MCF 10A (cell line): ENCODE results near the gene PEX14. TPM values are rescaled to one million over a fixed set of nuclear protein-coding genes. Genes with fewer than 3 reads are reported as not detected.

Experiments
- BruUV-seq: library from RNA; stranded (reverse); fragments of 400-500 nt; replicated peaks from 2 replicates; lab custom pipeline; 2021; lab: Mats Ljungman, UMichigan
- CTCF ChIA-PET: fragments of 300-600 bp; sonication (Branson Sonifier 250); formaldehyde crosslinking; extraction: SDS; loops from one replicate; lab custom pipeline; 2021; ENCODE audit warnings: antibody characterized with exemption, inconsistent platforms; lab: Yijun Ruan, JAX
- POLR2A ChIA-PET: fragments of 300-600, 350-650 bp; sonication (Branson Sonifier 250); formaldehyde crosslinking; extraction: SDS; loops from one replicate; lab custom pipeline; 2020; ENCODE audit warnings: antibody characterized with exemption, inconsistent platforms; lab: Yijun Ruan, JAX
- DNase-seq: peaks from one replicate; pipeline ENCODE4 v3.0.0-alpha.2; 2018; ENCODE audit not compliant: unreplicated experiment
- H3K27ac Mint-ChIP-seq: one replicate; pipeline ENCODE4 v1.8.0; 2022; ENCODE audit warnings: mild to moderate bottlenecking, low read depth, mixed read lengths; ENCODE audit not compliant: unreplicated experiment
- H3K27me3 Mint-ChIP-seq: one replicate; pipeline ENCODE4 v1.8.0; 2022; ENCODE audit warnings: mixed read lengths; ENCODE audit not compliant: insufficient read depth, unreplicated experiment
- H3K36me3 Mint-ChIP-seq: one replicate; pipeline ENCODE4 v1.8.0; 2022; ENCODE audit warnings: mild to moderate bottlenecking, moderate library complexity, mixed read lengths; ENCODE audit not compliant: insufficient read depth, unreplicated experiment
- H3K4me1 Mint-ChIP-seq: one replicate; pipeline ENCODE4 v1.8.0; 2022; ENCODE audit warnings: mixed read lengths; ENCODE audit not compliant: insufficient read depth, unreplicated experiment
- H3K4me3 Mint-ChIP-seq: one replicate; pipeline ENCODE4 v1.8.0; 2022; ENCODE audit warnings: mild to moderate bottlenecking, moderate library complexity, mixed read lengths; ENCODE audit not compliant: unreplicated experiment
- H3K9me3 Mint-ChIP-seq: one replicate; pipeline ENCODE4 v1.8.0; 2022; ENCODE audit warnings: mixed read lengths; ENCODE audit not compliant: unreplicated experiment
- CTCF ChIP-seq: fragments of 200-600 bp; IDR thresholded peaks from one replicate; pipeline ENCODE4 v1.8.0; 2022; ENCODE audit warnings: antibody characterized with exemption, mild to moderate bottlenecking; ENCODE audit not compliant: unreplicated experiment
- intact Hi-C: fragments of 100-400 bp; cut with micrococcal nuclease; formaldehyde crosslinking; loops from 2 replicates; pipeline ENCODE4 v1.14.1; 2022
- total RNA-seq: library from RNA; stranded (reverse); gene quantifications from 2 replicates; pipeline ENCODE4 v1.2.3, GENCODE V29; 2022

The PEX14 gene
- total RNA-seq, 1 experiment from 2014 or later = 22.2 TPM

GRCh38 chr1:10509809-10510509 is 35.2 kb downstream of the PEX14 start:
- H3K27ac Mint-ChIP-seq = peak overlapping the region; percentile 89
- DNase-seq = no peak
- intact Hi-C loops = loop anchor here (1.0 to 5.0 kb wide), 3 partner anchors 18 to 182 kb away; no protein-coding TSS in a partner anchor
- no TSS peak for BruUV-seq
- peak overlapping the region; percentile 61 for H3K4me3 Mint-ChIP-seq
- no peaks in the 10 kb centered on the region for H3K9me3 Mint-ChIP-seq
- H3K4me1 Mint-ChIP-seq = peaks cover 24% of the 10 kb centered on the region
- H3K36me3 Mint-ChIP-seq = no peaks in the 10 kb centered on the region
- ChIA-PET POLR2A (interaction anchor here (0.6 to 4.0 kb wide), 12 partner anchors 13 to 503 kb away, joined by 3 to 34 read pairs (median 6); partner anchors contain the start of gene TARDBP), CTCF (interaction anchor here (0.7 to 6.0 kb wide), 6 partner anchors 15 to 400 kb away, joined by 3 to 63 read pairs (median 5); no protein-coding TSS in a partner anchor)
- TF ChIP-seq CTCF = no peak
- H3K27me3 Mint-ChIP-seq = no peaks in the 10 kb centered on the region

- peaks cover 29% of the 10 kb centered on the region for H3K4me1 Mint-ChIP-seq
- H3K4me3 Mint-ChIP-seq = peak overlapping the region; percentile 61
- intact Hi-C loops = loop anchor here (1.0 to 5.0 kb wide), 3 partner anchors 17 to 181 kb away; no protein-coding TSS in a partner anchor
- no peaks in the 10 kb centered on the region for H3K9me3 Mint-ChIP-seq
- ChIA-PET CTCF (interaction anchor here (0.6 to 6.0 kb wide), 3 partner anchors 16 to 525 kb away, joined by 3 to 63 read pairs (median 3); no protein-coding TSS in a partner anchor), POLR2A (interaction anchor here (0.5 to 4.0 kb wide), 17 partner anchors 13 to 502 kb away, joined by 3 to 34 read pairs (median 4); partner anchors contain the start of gene TARDBP)
- TF ChIP-seq CTCF = no peak
- peak overlapping the region; percentile 89 for H3K27ac Mint-ChIP-seq
- no peaks in the 10 kb centered on the region for H3K36me3 Mint-ChIP-seq
- DNase-seq = peak; percentile 89
- H3K27me3 Mint-ChIP-seq = no peaks in the 10 kb centered on the region
- TSS peak; percentile 21 for BruUV-seq
Measured at GRCh38 chr1:10510520-10511493, 36.1 kb downstream of the PEX14 start.

- DNase-seq = no peak
- no TSS peak for BruUV-seq
- POLR2A ChIA-PET = interaction anchor here (0.5 to 4.0 kb wide), 12 partner anchors 13 to 501 kb away, joined by 3 to 34 read pairs (median 6); partner anchors contain the start of gene TARDBP
- no peaks in the 10 kb centered on the region for H3K36me3 Mint-ChIP-seq
- CTCF ChIA-PET = interaction anchor here (0.6 to 6.0 kb wide), 3 partner anchors 16 to 525 kb away, joined by 3 to 63 read pairs (median 3); no protein-coding TSS in a partner anchor
- H3K4me1 Mint-ChIP-seq = peaks cover 33% of the 10 kb centered on the region
- TF ChIP-seq CTCF = no peak
- peak overlapping the region; percentile 89 for H3K27ac Mint-ChIP-seq
- peak overlapping the region; percentile 61 for H3K4me3 Mint-ChIP-seq
- no peaks in the 10 kb centered on the region for H3K27me3 Mint-ChIP-seq
- intact Hi-C loops = loop anchor here (5.0 kb wide), 2 partner anchors 126 to 181 kb away; no protein-coding TSS in a partner anchor
- no peaks in the 10 kb centered on the region for H3K9me3 Mint-ChIP-seq
Measured at GRCh38 chr1:10511494-10511885, 36.7 kb downstream of the PEX14 start.
